CD4-positive, alpha-beta T cell treated with Interferon alpha-2 for 1 hour (primary cell): Measurements from ENCODE around the gene CNTN4.

Source experiments
- DNase-seq, 2 donors: peaks; one replicate each; pipeline ENCODE4 v3.0.0-alpha.2; 2020 to 2022

CNTN4 gene

DNA sequence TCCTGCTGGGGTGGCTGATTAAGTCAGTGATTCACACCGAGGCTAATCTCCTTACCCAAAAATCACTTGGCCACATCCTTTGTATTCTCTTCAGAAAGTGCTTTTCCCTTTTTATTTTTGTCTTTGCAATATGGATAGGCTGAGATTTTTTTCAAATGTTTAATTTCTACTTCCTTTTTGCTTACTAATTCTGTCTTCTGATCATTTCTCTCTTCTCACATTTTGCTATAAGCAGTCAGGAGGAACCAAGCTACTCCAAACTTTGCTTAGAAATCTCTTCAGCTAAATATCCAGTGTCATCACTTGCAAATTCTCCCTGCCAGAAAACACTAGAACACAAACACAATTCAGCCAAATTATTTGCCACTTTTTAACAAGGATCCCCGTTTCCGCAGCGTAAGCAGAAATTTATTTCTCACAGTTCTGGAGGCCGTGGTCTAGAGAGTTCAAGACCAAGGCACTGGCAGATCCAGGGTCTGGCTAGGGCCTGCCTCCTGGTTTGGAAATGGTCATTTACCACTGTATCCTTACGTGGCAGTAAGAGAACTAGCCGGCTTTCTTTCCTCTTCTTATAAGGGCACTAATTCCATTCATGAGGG is 906.6 kb downstream of the CNTN4 start:
- no peak for DNase-seq

DNA sequence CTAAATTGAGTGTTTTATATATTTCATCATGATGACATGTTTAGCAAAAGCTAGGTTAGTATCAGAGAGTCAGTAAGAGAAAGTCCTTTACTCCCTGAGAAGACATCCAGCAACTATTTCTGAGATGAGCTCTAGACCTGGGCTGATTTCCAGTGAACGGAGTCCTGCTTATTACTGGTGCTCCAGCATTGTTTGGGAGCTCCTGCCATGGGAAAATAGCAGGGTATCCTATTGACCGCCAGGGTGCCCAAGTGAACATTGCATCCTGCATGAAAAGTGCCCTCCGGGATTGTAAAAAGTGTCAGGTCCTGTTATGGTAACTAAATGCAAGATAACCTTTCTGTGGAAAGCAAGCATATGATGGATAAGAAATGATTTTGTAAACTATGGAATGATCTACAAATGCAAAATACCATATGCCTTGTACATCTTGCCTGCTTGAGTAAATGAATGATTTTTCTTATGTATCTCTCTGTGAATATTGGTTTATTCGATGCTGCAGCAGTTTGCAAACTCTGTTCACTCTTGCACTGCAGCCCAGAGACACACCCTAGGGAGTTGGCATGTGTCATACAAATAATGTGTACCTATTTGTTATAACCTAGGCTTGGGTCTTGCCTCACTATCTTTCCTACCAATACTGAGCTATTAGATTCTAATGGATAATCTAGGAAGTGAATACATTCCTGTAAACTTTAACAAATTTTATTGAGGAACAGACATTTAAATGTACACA is 914.8 kb downstream of the CNTN4 start:
- DNase-seq: no peak

DNA sequence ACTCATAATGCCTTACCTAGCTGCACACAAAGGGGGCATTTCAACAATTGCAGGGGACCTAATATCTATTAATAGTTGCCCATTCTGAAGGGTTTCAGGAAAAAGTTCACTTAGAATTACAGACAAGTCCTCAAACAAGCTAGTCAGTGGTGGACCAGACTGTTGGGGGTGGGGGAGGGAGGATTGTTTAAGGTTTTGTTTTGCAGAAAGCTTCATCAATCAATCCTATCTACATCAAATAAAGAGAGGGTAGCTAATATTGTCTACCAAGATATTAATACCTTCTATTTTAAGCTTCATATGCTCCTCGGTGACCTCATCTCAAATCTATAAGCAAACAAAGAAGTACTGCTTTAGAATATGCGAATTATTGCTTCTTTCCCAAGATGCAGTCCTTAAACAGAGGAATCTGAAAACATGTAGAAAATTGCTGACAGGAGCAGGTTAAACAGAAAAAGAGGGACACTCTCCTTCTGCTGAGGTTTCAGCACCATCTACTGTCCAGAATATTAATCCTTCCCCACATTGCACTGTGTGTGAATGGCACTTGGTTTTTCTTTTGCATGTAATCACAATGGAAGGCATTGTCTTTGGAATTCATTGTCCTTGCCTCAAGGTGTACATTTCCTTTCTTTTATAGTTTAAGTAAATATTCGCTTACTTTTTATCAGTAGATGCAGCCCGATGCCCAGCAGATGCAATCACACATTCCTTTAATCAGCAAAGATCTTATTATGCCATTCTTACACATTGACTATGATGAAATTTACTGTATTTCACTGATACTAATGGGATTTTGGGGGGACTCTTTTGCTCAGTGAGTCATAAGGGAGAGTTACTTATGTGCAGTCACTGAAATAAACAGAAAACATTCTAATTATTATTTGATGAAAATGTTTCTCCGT is 916.8 kb downstream of the CNTN4 start:
- no peak for DNase-seq

DNA sequence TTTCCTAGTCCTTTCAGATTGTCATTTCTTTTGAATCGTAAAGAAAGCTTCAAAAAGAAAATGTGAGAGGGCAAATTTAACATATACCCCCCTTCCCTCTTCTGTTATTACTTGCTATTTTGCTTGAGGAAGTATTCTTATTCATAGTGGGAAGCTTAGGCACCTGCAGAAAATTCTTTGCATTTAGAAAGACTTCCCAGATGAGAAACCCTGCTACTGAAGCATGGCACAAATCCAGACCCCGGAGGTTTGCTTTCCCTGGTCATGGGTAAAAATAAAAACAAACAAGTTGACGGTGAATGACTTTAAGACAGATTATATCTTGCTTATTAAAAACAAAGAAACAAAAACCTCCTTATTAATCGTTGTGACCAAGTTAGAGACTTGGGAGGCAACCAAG is 917.6 kb downstream of the CNTN4 start:
- no peak for DNase-seq

DNA sequence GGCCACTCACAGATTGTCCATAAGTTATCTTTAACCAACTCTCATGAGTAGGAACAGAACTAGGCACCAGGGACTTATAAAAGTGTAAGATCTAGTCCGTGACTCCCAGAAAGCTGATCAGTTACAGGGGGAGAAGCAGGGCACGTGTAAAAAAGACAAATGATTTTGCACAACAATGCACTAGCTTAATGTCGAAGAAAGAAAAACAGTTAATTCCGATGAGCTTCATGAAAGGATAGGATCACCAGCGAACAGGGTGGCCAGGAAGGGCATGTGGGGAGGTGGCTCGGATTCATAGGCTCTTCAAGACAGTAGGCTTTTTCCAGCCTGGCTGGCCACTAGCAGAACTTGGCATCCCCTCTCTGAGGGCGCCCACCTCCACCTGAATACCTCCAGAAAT is 921.5 kb downstream of the CNTN4 start:
- no peak for DNase-seq

DNA sequence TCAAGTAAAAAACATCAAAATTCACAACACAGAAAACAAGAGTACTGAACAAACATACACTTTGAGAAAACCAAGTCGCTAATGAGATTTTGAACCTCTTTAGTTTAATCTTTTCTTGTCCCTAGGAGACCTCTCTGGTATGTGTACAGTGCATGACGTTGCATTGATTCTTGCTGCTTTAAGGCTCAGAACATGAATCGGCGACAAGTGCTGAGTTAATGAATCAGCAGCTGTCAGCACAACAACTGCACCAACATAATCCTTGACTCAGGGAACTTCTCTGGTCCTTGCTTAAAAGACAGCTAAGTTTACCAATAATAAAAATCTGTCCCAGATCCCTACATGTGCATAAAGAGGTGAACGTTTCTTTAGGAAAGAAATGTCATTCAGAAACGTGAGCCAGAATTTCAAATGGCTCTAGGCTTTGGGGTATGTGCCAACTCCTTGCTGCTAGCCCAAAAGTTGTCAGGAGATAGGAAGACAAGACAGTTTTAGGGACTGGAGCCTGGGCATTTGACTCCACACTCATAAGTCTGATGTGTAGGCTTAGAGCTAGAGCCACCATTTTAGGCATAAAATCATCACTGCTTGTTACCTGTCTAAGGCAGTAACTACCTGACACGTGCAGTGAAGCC is 924.6 kb downstream of the CNTN4 start:
- no peak for DNase-seq

DNA sequence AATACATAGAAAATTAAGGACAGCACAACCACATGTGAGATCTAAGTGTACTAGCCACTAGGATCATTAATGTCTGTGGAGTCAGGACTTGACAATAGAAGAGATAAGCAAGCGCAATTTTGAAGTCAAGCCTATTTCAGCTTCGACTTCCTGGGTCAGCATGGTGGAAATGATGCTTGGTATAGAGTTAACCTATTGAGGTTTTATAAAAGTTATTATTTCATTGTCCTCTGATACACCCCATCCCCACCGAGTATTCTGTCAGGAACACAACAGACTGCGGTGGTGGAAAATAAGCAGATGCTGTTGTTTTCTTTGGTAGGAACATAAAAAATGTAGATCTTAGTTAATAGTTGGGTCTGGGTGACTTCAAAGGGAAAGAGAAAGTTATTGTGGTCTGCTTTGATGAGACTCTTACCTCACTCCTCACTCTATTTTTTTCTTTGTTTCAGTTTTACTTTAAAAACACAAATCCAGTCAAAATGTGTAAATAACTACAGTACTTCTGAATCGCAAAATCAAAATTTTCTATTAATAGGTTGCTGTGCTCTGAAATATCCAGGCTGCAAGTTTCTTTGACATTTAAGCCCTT is 929.4 kb downstream of the CNTN4 start:
- DNase-seq: peak in 1 of 2 donors; percentile 40

DNA sequence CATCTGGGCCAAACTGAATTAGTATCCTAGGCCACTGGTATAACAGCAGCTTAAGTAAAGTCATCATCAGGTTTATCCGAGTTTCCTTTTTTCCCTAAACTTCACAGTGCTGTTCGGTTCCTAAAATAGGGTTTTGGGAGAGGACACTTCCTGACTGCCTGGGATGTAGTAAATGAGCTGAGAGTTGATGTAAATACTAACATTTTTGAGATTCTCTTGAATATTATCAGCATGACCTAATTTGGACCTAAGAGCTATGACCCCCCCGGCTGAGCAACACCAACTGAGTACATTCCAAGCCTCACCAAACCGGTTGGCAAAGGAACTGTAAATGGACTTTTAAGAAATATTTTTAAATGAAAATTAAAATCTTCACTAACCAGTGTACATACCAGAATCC is 932.7 kb downstream of the CNTN4 start:
- no peak for DNase-seq

DNA sequence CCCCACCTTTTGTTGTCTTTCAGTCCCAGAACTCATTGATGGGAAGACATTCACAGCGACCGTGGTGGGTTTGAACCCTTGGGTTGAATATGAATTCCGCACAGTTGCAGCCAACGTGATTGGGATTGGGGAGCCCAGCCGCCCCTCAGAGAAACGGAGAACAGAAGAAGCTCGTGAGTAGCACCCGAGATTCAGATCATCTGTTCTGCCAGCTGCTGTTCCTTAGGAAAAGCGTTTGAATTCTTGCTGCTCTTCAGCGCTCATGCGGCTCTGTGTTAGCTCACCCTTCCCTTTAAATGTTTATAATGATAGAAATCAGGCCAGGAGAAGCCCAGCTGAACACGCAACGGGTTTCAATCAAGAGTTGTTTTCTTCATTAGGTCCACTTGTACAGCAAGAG is 938.5 kb downstream of the CNTN4 start:
- no peak for DNase-seq

DNA sequence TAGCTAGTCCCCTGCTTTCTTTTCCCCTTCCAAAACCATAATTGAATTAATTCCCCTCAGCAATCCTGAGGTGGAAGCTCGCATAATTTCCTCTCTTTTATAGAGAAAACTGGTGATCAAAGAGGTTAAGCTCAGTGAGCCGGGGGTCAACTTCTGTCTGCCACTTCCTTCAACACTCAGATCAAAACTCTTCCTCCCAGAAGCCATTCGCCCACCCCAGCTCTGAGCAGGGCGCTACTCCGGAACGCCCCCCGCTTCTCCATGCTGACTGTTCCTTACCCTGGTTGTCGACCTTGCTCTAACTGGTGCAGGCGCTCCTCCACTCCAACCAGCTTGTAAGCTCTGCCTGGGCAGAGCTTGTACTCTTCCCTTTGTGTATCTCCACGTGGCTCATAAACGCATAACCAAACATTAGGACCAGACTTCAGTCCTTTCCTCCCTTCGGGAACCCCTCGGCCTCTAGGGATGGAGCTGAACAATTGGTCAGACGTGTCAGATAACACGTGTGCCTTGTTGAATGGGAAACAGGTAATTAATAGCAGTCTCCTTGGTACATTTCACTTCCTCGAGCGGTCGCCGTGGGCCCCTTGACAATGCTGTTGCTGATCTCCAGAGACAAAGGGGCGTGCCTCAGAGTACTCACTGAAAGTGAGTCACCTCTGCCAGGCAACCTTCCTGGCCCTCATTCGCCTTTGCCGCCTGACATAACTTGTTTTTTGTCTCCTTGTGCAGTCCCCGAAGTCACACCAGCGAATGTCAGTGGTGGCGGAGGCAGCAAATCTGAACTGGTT is 939.7 kb downstream of the CNTN4 start:
- DNase-seq: no peak

DNA sequence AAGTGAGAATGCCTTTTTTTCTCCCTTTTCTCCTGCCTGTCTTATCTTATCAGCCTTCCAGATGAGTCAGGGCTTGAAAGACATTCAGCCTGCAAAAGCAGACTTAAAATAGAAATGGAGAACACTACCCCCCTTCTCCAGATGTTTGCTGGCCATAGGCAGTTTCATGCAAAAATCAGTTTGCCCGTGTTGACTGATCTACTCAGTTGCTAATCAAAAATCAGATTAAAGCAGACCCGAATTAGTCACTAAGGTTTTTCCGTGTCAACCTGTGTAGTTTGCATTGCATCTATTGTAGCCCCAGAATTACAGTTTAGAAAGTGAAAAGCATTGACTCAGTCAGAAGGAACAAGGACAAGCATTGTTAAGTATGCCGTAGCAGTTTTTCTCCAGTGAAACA is 955.3 kb downstream of the CNTN4 start:
- no peak for DNase-seq

DNA sequence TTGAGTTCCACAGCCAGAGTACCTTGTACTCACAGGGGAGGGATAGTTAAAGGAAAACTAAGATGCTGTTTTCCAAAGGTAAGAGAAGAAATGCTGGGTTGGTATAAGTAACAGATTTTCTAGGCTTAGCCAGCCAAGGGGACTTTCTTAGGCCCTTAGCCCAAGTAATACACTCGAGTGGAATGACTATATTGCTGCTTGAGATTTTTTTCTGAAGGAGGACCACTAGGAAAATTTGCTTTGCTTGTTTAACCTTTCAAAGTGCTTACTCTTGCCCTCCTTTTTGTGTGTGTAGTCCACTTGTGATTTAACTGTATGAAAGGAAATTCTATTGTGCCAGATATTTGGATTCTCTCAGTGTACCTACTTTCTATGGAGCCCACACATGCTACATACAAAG is 961.0 kb downstream of the CNTN4 start:
- no peak for DNase-seq

DNA sequence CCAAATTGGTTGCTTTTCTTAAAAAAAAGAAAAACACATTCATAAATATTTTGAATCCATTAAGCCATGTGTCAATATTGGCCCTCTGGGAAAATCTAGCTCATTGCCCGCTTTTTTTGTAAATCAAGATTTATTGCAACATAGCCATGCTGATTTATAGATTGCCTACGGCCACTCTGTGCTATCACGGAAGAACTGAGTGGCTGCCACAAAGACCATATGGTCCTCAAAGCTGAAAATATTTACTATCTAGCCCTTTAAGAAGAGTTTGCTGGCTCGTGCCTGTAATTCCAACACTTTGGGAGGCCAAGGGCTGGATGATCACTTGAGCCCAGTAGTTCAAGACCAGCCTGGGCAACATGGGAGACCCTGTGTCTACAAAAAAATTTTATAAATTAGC is 965.6 kb downstream of the CNTN4 start:
- no peak for DNase-seq

DNA sequence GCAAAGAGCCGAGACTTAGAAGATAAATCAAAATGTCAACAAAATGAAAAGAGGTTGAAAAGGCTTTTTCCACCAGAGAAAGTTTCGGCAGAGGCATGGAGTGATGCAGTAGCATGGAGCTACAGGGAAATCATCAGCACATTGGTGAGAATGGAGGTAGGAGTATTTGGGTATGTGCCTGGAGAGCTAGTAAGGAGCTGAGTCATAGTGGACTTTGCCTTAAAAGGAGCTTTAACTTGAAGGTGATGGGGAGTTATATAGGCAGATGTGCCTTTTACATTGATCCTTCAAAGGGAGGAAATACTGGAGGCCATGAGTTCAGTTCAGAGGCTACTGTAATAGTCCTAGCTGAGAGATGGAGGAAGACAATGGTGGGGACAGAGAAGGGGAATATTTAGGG is 967.2 kb downstream of the CNTN4 start:
- DNase-seq: no peak

DNA sequence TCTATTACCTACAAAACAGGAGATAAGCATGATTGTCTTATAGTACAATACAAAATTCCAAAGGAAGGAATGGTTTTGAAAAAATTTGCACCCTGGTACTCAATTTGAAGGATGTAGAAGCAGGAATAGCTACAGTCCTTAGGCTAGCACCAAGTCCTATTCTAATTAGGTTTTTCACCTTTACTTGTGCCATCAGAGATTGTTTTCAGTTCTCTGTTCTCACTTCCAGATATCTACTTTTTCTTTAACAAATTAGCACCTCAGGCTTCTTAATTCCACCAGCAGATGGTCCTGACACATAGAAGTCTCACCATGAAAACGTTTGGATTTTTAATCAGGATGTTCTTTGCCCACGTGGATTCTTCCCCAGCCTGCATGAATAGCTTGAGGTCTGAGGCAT is 967.7 kb downstream of the CNTN4 start:
- DNase-seq: no peak

DNA sequence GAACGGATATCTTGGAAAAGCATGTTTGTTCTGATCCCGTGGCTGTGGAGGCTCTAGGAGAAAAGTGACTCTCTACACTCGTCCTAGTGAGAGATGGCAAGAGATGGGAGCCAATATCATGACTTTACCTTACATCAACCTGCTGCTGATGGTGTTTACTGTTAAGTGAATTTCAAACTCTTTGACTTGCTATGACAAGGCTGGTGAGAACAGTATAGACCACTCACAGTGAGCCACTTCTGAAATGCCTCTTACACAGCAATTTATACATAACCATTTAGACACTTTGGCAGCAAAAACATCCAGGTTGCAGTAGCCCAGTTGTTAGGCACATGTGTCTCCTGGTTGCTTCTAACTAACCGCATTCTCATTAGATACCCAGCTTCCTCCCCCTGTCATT is 968.2 kb downstream of the CNTN4 start:
- no peak for DNase-seq

DNA sequence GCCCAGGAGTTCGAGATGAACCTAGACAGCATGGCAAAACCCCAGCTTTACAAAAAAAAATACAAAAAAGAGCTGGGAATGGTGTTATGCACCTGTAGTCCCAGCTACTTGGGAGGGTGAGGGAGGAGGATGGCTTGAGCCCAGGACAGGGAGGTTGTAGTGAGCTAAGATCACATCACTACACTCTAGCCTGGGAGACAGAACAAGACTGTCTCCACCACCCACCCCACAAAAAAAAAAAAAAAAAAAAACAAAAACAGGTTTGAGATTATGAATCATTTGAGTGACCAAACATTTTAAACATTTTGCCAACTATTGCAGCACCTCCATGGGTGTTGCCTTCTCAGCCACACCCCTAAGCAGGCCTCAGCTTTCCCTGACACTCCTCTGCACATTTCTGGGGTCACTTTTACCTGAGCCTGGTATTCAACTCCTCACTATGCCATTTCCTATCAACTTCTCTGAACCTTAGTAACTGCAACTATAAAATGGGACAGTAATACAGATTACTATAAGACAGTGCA is 969.8 kb downstream of the CNTN4 start:
- DNase-seq: no peak

DNA sequence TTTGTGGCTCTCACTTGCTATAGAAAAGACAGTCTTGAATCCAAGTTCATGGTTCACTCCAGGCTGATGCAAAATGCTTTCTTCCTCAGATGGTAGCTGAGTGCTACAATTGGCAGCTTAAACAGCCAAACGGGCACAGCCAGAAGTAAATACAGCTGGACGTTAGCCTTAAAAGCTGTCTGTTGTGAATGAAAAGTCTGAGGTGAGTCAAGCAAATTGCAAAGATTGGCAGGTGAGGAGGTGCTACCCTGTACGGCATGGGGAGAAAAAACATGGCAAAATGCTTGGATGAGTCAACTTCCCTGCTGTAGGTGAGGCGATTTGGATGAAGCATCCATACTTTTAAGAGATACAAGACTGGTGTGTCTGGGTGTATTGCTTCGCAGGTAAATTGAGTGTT is 971.1 kb downstream of the CNTN4 start:
- DNase-seq: no peak

DNA sequence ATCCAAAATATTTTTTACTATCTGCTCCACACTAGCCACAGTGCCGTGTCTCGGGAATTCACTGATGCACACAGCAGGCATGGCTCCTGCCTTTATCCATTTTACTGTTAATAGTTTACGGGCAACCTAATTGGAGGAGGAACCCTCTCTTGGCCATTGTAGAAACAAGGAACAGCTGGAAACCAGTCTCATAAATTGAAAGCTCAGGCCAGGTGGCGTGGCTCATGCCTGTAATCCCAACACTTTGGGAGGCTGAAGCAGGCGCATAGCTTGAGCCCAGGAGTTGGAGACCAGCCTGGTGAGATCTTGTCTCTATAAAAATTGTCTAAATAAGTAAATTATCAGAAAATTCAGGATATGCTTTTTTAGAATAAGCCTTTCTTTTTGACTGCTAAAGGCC is 972.5 kb downstream of the CNTN4 start:
- DNase-seq: no peak

DNA sequence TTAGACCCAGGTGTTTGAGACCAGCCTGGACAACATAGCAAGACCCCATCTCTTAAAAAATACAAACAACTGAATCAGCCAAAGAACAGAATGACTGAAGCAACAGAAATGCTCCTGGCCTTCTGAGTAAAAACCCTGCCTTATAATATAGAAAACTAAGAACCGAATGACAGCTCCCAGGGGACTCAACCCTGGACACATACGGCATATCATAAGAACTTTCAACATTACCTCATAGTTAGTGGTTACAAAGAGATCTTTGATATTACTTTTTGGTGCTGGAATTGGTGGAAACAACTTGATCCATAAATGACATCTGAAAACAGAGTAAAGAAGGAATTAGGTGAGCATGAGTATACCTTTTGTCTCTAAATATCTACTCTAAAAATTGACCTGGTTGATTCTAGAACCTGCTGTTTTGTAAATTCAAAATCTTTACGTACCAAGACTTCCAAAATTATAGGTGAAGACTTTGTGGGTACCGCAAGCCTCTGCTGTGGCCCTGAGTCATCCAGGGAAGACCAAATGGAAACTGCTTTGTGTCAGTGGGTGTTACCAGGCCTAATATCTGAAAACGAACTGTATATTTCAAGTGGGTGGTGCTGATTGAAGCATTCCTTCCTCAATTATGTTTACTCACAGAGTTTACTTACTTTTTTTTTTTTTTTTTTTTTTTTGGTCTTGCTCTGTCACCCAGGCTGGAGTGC is 976.0 kb downstream of the CNTN4 start:
- DNase-seq: no peak

DNA sequence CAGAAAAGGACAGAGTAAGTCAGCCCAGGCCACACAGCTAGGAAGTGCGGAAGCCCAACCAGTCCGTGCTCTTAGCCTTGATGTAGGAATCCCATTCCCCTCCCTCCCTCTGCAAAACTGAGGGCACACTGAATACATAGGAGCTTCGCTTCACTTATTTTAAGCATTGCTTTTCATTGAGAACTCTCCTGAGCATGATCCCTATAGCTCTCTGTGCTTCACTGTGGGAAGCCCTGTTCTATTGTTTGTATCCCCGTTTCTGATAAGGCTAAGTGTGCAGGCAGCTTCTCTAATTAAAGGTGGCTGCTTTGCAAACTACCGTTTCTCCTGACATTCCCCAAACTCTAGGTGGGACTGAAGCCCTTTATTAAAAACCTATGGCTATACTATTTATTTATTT is 981.6 kb downstream of the CNTN4 start:
- DNase-seq: no peak
